CD14-positive monocyte (primary cell): ENCODE measurements around the gene AGXT2. TPM values are rescaled to one million over a fixed set of nuclear protein-coding genes. Genes with fewer than 3 reads are reported as not detected.

Source experiments
- DNase-seq, 3 donors: peaks; one replicate each; pipeline ENCODE4 v3.0.0-alpha.2; 2011 to 2022
- H2AFZ ChIP-seq: 2 replicates; pipeline ENCODE4 v1.6.0; 2012; ENCODE audit warnings: mild to moderate bottlenecking, low read depth, low read length, inconsistent platforms; ENCODE audit not compliant: insufficient read depth, poor library complexity, severe bottlenecking
- H3K27ac ChIP-seq, 2 donors: 1 replicate in 1 of 2; 2 replicates in 1 of 2; pipeline ENCODE4 v1.5.1; 2012 to 2013; ENCODE audit warnings: low read length in 2 of 2, control low read depth in 1 of 2, inconsistent platforms in 1 of 2, low read depth in 1 of 2, mild to moderate bottlenecking in 1 of 2
- H3K27me3 ChIP-seq, 2 donors: one replicate each; pipeline versions ENCODE4 v1.6.0 to v1.6.1; 2011 to 2013; ENCODE audit warnings: low read length in 2 of 2; ENCODE audit not compliant: control insufficient read depth in 2 of 2, insufficient read depth in 2 of 2
- H3K36me3 ChIP-seq, 2 donors: replicated peaks in 1 of 2; 1 replicate in 1 of 2; 2 replicates in 1 of 2; pipeline versions ENCODE4 v1.5.1 to v1.6.1; 2012 to 2013; ENCODE audit warnings: low read length in 2 of 2, control low read depth in 1 of 2, inconsistent platforms in 1 of 2, mild to moderate bottlenecking in 1 of 2; ENCODE audit not compliant: insufficient read depth in 2 of 2, control insufficient read depth in 1 of 2
- H3K4me1 ChIP-seq, 2 donors: 1 replicate in 1 of 2; 2 replicates in 1 of 2; pipeline versions ENCODE4 v1.5.1 to v1.6.1; 2012 to 2013; ENCODE audit warnings: low read length in 2 of 2, control low read depth in 1 of 2, inconsistent platforms in 1 of 2, mild to moderate bottlenecking in 1 of 2, moderate library complexity in 1 of 2; ENCODE audit not compliant: insufficient read depth in 2 of 2, control insufficient read depth in 1 of 2
- H3K4me2 ChIP-seq: replicated peaks from 2 replicates; pipeline ENCODE3; 2012; ENCODE audit warnings: low read length, moderate library complexity, mild to moderate bottlenecking; ENCODE audit not compliant: poor library complexity, severe bottlenecking; ENCODE audit errors: extremely low read depth
- H3K4me3 ChIP-seq, 3 experiments: fragments of 200-600 bp in 1 of 3; sonication (generic) in 1 of 3; replicated peaks in 1 of 3; 1 replicate in 2 of 3; 2 replicates in 1 of 3; pipeline ENCODE4 v1.5.1; 2011 to 2013; ENCODE audit warnings: low read length in 3 of 3, mild to moderate bottlenecking in 3 of 3, control low read depth in 2 of 3, low read depth in 2 of 3, inconsistent platforms in 1 of 3, moderate library complexity in 1 of 3
- H3K79me2 ChIP-seq: 2 replicates; pipeline ENCODE4 v1.6.0; 2012; ENCODE audit warnings: mild to moderate bottlenecking, control low read depth, inconsistent platforms, low read length, moderate library complexity; ENCODE audit not compliant: insufficient read depth
- H3K9ac ChIP-seq: 2 replicates; pipeline ENCODE4 v1.6.0; 2017; ENCODE audit warnings: low read length, mild to moderate bottlenecking; ENCODE audit not compliant: insufficient read depth, poor library complexity, severe bottlenecking
- H3K9me3 ChIP-seq, 2 donors: replicated peaks in 1 of 2; 1 replicate in 1 of 2; 2 replicates in 1 of 2; pipeline versions ENCODE4 v1.5.1 to v1.6.1; 2012 to 2013; ENCODE audit warnings: low read length in 2 of 2, control low read depth in 1 of 2; ENCODE audit not compliant: control insufficient read depth in 1 of 2, insufficient read depth in 1 of 2
- H4K20me1 ChIP-seq: 2 replicates; pipeline ENCODE4 v1.6.0; 2012; ENCODE audit warnings: mild to moderate bottlenecking, low read length, control low read depth, moderate library complexity; ENCODE audit not compliant: insufficient read depth
- H3K27ac Mint-ChIP-seq, 7 donors: one replicate each; pipeline ENCODE4 v1.8.0; 2020; ENCODE audit warnings: mild to moderate bottlenecking in 7 of 7, mixed read lengths in 7 of 7, moderate library complexity in 6 of 7, inconsistent platforms in 2 of 7
- H3K27me3 Mint-ChIP-seq, 3 donors: one replicate each; pipeline ENCODE4 v1.8.0; 2021 to 2022; ENCODE audit warnings: low read depth in 3 of 3, mild to moderate bottlenecking in 3 of 3, mixed read lengths in 3 of 3, moderate library complexity in 3 of 3, inconsistent platforms in 1 of 3
- H3K36me3 Mint-ChIP-seq, 2 donors: one replicate each; pipeline ENCODE4 v1.8.0; 2020; ENCODE audit warnings: mixed read lengths in 2 of 2, inconsistent platforms in 1 of 2, mild to moderate bottlenecking in 1 of 2
- H3K4me1 Mint-ChIP-seq: one replicate; pipeline ENCODE4 v1.8.0; 2020; ENCODE audit warnings: mild to moderate bottlenecking, mixed read lengths
- H3K4me3 Mint-ChIP-seq, 2 donors: one replicate each; pipeline ENCODE4 v1.8.0; 2020; ENCODE audit warnings: mild to moderate bottlenecking in 2 of 2, mixed read lengths in 2 of 2, moderate library complexity in 1 of 2
- H3K9me3 Mint-ChIP-seq, 7 donors: one replicate each; pipeline ENCODE4 v1.8.0; 2020 to 2022; ENCODE audit warnings: mixed read lengths in 7 of 7, mild to moderate bottlenecking in 6 of 7, moderate library complexity in 6 of 7, inconsistent platforms in 2 of 7
- CTCF ChIP-seq: fragments of 200-600 bp; IDR thresholded peaks from one replicate; pipeline ENCODE4 v1.8.0; 2022; ENCODE audit warnings: antibody characterized with exemption, mild to moderate bottlenecking
- WGBS: methylation state at CpG from one replicate; pipeline ENCODE4 v1.1.5; 2013; ENCODE audit warnings: missing lambda C conversion rate; ENCODE audit not compliant: insufficient coverage; 5-methylcytosine and 5-hydroxymethylcytosine counted together
- intact Hi-C, 2 donors: fragments of 100-400 bp; cut with micrococcal nuclease; formaldehyde crosslinking; loops; one replicate each; pipeline versions ENCODE4 v1.15.0 to v1.15.1; 2023
- polyA plus RNA-seq, 3 donors: library from polyadenylated mRNA; depleted of rRNA in 1 of 3; unstranded in 2 of 3; stranded (reverse) in 1 of 3; fragments of 300-500 nt in 2 of 3; fragments of >200 nt in 1 of 3; fragmentation: Illumina TruSeq in 2 of 3; gene quantifications; 1 replicate in 2 of 3; 2 replicates in 1 of 3; pipeline ENCODE4 v1.2.3, GENCODE V29; 2012 to 2021

The AGXT2 gene
- polyA plus RNA-seq, 3 donors = not detected

GRCh38 chr5:35004771-35005170, 43.0 kb downstream of the AGXT2 start:
- Histone ChIP-seq H3K4me2 (no peak overlapping the region), H3K9me3 (no peaks in the 10 kb centered on the region), H3K4me3 (no peak overlapping the region), H3K27me3 (peaks cover 0 to 2% of the 10 kb centered on the region in 2 donors), H2AFZ (no peak overlapping the region), H4K20me1 (no peaks in the 10 kb centered on the region), H3K9ac (no peak overlapping the region), H3K79me2 (no peaks in the 10 kb centered on the region), H3K27ac (no peak overlapping the region), H3K4me1 (no peaks in the 10 kb centered on the region), H3K36me3 (no peaks in the 10 kb centered on the region)
- Mint-ChIP-seq H3K4me1 (no peaks in the 10 kb centered on the region), H3K27ac (no peak overlapping the region), H3K4me3 (no peak overlapping the region), H3K9me3 (peaks cover 0 to 6% (median 2%) of the 10 kb centered on the region in 7 donors), H3K36me3 (no peaks in the 10 kb centered on the region), H3K27me3 (peaks cover 4 to 14% (median 8%) of the 10 kb centered on the region in 3 donors)
- no peak for DNase-seq
- 100% methylated on average over 1 of the region's 1 CpG for WGBS
- intact Hi-C loops = no loop called here
- TF ChIP-seq CTCF = no peak

- intact Hi-C loops = no loop called here
- no peak for DNase-seq
- Histone ChIP-seq H3K36me3 (no peaks in the 10 kb centered on the region), H3K27ac (no peak overlapping the region), H4K20me1 (no peaks in the 10 kb centered on the region), H3K79me2 (no peaks in the 10 kb centered on the region), H2AFZ (no peak overlapping the region), H3K4me3 (no peak overlapping the region), H3K4me2 (no peak overlapping the region), H3K4me1 (no peaks in the 10 kb centered on the region), H3K9ac (no peak overlapping the region), H3K9me3 (no peaks in the 10 kb centered on the region), H3K27me3 (peaks cover 0 to 2% of the 10 kb centered on the region in 2 donors)
- no peaks in the 10 kb centered on the region for H3K4me1 Mint-ChIP-seq
- H3K9me3 Mint-ChIP-seq = peaks cover 0 to 6% (median 2%) of the 10 kb centered on the region in 7 donors
- H3K36me3 Mint-ChIP-seq = no peaks in the 10 kb centered on the region
- no peak overlapping the region for H3K27ac Mint-ChIP-seq
- 100% methylated on average over 3 of the region's 5 CpGs for WGBS
- no peak for TF ChIP-seq CTCF
- peaks cover 4 to 14% (median 10%) of the 10 kb centered on the region in 3 donors for H3K27me3 Mint-ChIP-seq
- no peak overlapping the region for H3K4me3 Mint-ChIP-seq
Measured at GRCh38 chr5:35004200-35004599, 43.5 kb downstream of the AGXT2 start.
